WI38 (cell line): ENCODE data around the gene DAO.

ENCODE experiments used
- H3K4me3 ChIP-seq: 2 replicates; pipeline ENCODE4 v1.5.1; 2011; ENCODE audit warnings: low read depth, mild to moderate bottlenecking, control low read depth, low read length
- CTCF ChIP-seq: IDR thresholded peaks from 2 replicates; pipeline ENCODE4 v1.5.1; 2012; ENCODE audit warnings: low read depth, mild to moderate bottlenecking, control low read depth, low read length

Gene DAO

GRCh38 chr12:108850854-108851573 is 28.9 kb upstream of the DAO start:
- H3K4me3 ChIP-seq: peak overlapping the region; percentile 10; the same call in 1 of the 2 replicates
- peak; percentile 7; the same call in 1 of the 2 replicates for TF ChIP-seq CTCF

GRCh38 chr12:108852674-108853309 is 27.1 kb upstream of the DAO start:
- peak overlapping the region; percentile 43 for H3K4me3 ChIP-seq

GRCh38 chr12:108853426-108853825 is 26.5 kb upstream of the DAO start:
- TF ChIP-seq CTCF: no peak
- peak overlapping the region; percentile 43 for H3K4me3 ChIP-seq

More at GRCh38 chr12:108852674-108853309, 27.1 kb upstream of the DAO start:
- TF ChIP-seq CTCF: no peak

- peak; percentile 45 for TF ChIP-seq CTCF
- peak overlapping the region; percentile 43; the same call in 1 of the 2 replicates for H3K4me3 ChIP-seq
Observed at GRCh38 chr12:108853981-108854446, 25.9 kb upstream of the DAO start.

GRCh38 chr12:108854451-108855283 is 25.2 kb upstream of the DAO start:
- TF ChIP-seq CTCF: no peak
- peak overlapping the region; percentile 13; the same call in 1 of the 2 replicates for H3K4me3 ChIP-seq

- H3K4me3 ChIP-seq: peak overlapping the region; percentile 84
- TF ChIP-seq CTCF: no peak
Observed at GRCh38 chr12:108855284-108856169, 24.4 kb upstream of the DAO start.
